Hematopoietic multipotent progenitor cell treated with erythropoietin and hydrocortisone succinate and interleukin-3 and kit ligand, for 15 days (in vitro differentiated cells): ENCODE results near the gene ERBB4.
"Not testable (repeated sequence)": the region's sequence is repeated elsewhere in the genome, so short reads cannot be mapped to it uniquely, and the experiment has no call there.

Source experiments
- DNase-seq: peaks from one replicate; pipeline ENCODE4 v3.0.0-alpha.2; 2015; ENCODE audit warnings: low spot score

Gene ERBB4

DNA sequence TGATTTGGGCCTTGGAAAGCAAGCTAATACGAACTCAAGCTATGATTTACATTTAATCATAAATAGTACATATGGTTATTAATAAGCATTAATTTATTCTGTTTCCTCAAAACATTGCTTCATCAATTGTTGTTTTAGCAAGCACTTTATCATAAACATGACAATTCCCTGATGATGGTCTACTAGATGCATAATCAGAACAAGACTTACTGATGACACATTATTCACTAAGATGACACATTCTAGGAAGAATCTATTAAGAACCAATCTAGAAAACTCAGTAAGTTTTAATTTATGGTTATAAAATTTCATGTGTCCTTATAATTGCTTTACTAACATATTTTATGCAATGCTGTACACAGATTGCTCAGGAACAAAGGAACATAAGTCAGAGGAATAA is 815.2 kb downstream of the ERBB4 start:
- DNase-seq = no peak

GRCh38 chr2:211722928-211723327 is 815.7 kb downstream of the ERBB4 start:
- DNase-seq = no peak

- DNase-seq = not testable (repeated sequence)
These were observed 816.7 kb downstream of the ERBB4 start for GRCh38 chr2:211721874-211722273.

DNA sequence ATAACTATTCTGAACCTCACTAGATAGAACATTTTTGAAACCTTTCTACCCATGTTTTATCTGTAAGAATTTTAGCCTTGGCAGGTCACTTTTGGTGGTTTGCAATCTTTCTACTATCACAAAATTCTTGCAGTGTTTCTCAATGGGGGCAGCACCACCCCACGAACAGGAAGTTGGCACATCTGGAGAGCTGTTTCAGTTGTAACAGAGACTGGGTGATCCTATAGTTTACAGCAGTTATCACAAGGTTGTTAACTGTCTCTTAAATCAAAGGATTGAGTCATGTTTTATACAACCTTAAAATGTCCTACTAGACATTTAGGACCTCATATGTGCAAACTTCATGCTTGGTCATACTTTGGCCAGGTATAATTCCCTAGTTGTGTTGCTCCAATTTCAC is 829.2 kb downstream of the ERBB4 start:
- DNase-seq = no peak

GRCh38 chr2:211692689-211693088 is 845.9 kb downstream of the ERBB4 start:
- no peak for DNase-seq

DNA sequence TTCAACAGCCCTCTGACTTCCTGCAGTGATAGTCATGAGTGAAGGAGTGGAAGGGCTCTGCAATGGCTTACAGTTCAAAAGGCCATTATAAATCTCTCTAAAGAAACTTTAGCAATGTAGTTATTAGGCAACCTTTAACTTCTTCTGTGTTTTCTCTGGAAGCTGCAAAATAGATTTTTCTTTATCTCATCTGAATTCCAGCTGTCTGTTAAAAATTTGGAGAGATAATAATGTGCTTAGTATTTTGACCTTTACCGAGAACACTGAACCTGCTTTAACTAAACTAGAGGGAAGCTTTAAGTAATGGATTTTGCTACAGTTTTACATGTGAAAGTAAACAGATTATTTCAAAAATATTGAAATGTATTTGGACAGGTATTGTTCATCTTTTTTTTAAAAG is 847.9 kb downstream of the ERBB4 start:
- no peak for DNase-seq

DNA sequence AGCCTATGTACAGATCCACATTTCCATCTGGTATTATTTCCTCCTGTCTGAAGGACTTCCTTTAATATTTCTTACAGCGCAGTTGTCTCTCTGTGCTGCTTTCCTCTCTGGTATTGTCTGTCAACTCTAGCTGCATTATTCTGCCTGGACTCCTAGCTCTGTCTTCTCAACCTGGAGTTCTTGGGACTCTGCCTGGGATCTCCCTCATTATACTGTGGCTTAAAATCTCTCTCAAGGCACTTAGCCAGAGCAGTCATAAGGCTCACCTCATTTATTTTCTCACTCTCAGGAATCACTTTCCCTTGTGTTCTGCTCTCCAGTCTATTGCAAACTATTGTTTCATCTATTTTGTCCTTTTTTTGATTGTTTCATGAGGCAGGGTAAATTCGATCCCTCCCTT is 850.4 kb downstream of the ERBB4 start:
- DNase-seq = no peak

GRCh38 chr2:211674715-211675114 is 863.9 kb downstream of the ERBB4 start:
- DNase-seq = no peak

GRCh38 chr2:211673133-211673905 is 865.3 kb downstream of the ERBB4 start:
- no peak for DNase-seq

DNA sequence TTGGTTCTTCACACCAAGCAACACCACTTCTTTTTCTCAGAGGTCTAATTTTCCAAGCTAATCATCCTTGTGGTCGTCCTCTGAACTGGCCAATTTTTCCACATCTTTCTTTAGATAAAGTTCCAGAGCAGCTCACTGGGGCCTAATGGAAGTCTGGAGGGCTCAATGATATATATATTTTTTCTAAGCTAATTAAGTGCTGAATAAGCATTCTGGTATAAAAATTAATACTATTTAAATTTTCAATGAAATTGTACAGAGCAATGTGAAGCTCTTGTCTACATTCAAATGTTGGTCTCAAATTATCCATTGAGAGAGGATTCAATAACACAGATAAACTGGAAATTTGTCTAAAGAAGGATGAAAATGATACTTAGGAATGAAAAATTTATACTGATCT is 866.6 kb downstream of the ERBB4 start:
- no peak for DNase-seq

DNA sequence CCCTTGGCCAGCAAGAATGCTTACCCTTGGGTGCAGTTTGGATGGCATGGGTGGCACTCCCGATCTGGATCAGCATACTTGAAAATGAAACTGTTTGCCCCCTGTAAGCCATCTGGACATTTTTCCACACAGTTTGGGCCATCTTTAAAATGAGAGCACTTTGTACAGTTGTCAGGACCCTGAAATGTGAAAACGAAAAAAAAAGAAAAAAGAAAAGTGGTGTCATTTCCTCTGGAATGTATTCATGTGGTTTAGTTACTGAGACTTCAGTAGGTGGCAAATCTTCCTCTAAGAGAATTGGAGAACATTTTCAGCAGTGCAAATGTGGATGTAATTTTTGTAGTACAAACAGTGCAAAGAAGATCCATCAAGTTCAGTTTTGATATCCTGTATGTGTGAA is 873.3 kb downstream of the ERBB4 start:
- no peak for DNase-seq

DNA sequence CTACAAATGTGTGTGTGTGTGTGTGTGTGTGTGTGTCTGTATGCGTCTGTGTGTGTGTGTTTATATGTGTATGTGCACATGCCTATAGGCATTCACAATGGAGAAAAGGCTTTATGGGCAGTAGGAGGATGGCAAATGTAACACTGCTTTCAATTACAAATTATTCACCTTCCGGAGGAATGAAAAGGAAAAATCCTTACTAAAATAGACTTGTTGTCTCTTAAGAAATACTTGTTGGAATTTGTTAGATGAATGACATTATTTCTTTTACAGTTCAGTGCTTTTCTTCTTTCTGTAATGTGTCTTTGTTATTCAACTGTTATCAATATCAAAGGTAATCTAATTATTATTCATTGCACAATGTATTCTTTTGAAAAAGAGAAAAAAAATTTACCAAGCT is 874.3 kb downstream of the ERBB4 start:
- no peak for DNase-seq

- no peak for DNase-seq
These were observed 884.3 kb downstream of the ERBB4 start for GRCh38 chr2:211654211-211654780.

DNA sequence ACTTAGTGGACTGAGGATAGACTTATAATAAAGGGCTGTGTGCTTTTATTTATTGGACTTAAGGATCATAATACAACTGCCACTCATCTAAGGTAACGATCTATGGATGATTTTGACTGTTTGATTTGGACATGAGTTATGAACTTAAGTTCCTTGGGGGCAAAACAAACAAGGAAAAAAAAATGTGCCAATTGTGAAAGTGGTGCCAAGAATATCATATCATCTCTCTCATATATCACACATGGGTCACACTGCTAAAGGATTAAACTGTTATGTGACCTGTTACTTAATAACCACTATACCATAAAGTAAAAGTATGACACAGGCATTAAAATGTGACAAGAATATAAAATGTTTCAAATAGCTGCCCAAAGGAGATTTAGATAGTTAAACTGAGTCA is 886.3 kb downstream of the ERBB4 start:
- DNase-seq = no peak

DNA sequence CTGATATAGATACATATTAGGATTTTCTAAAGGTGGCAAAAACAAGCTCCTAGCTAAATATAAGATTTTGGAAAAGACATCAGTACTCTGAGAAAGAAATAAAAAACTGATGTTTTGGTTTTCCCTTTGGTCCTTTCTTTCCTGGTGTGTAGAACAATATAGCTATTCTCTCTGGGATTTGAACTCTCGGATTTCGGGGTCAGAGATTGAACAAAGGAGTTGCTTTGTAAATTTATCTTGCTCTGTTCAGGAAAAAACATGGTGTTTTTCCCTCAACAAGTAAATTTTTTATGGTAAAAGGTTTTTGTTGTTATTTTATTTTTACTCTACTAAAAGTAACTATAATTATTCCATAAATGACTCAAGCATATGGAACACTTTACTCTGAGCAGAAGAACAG is 889.3 kb downstream of the ERBB4 start:
- no peak for DNase-seq

DNA sequence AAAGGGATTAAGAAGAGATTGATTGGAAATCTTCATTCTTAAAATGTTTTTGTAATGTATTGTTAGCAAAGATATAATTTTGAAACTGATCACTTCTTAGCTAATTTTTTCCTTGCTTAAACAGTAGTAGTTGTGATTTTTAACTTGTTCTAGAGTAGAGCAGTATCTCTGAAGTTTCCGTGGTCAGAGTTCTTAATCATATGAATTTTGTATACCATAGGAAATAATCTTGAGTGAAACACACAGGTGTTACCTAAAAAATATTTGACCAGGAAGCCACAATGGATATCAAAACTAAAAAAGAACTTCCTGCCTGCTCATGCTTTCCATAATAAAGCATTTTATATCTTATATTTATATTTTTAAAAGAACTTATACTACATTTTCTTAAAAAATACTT is 907.1 kb downstream of the ERBB4 start:
- DNase-seq = no peak

DNA sequence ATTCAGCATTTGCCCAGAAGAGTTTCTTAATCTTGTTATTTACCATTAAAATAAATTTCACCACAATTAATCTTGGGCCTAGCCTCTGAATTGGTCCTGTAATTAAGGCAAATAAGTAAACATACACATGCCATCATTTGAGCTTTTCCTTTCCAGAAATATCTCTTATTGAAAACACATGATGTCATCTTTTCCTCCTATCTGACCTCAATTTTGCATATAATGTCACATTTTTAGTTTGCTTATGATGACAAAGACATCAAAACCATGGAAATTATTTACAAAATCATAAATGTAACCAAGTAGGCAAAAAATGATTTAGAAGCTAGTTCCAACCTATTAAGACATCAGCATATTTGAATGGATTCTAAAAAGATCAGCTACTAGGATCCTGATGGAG is 915.5 kb downstream of the ERBB4 start:
- DNase-seq = no peak

GRCh38 chr2:211620986-211621385 is 917.6 kb downstream of the ERBB4 start:
- DNase-seq = no peak

DNA sequence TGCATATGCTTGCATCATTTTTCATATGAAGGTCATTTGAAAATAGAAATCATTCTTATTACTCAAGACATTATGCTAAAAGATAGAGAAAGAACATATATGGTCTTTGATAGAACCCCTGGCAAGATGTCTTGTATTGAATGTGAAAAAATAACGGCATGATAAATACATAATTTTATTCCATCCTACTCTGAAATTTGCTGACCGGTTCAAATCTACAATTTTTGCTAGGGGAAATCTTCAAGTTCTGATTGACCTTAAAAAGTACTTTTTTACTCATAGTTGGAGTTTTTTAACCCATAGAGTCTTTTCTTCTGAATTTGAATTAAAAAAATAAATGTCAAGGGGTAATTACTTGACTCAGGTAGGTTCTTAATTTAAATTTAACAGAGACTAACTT is 920.8 kb downstream of the ERBB4 start:
- no peak for DNase-seq

DNA sequence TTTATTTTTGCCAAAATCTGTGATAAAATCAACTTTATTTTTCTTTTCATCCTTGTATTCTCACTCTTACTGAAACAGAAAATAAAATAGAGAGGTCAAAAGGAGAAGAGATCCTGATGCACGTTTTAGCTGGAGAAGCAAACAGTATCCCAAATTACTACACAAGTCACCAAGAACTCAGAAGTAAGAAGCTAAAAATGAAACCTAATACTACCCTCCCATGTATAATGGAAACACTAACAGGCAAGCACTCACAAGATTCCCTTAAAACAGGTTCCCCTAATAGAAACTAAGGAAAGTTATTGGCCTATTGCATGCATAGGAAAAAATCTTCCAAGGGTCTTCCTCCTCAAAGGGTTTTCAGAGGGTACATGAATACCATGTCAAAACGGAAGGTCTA is 927.0 kb downstream of the ERBB4 start:
- DNase-seq = no peak

GRCh38 chr2:211611061-211611518 is 927.5 kb downstream of the ERBB4 start:
- no peak for DNase-seq

DNA sequence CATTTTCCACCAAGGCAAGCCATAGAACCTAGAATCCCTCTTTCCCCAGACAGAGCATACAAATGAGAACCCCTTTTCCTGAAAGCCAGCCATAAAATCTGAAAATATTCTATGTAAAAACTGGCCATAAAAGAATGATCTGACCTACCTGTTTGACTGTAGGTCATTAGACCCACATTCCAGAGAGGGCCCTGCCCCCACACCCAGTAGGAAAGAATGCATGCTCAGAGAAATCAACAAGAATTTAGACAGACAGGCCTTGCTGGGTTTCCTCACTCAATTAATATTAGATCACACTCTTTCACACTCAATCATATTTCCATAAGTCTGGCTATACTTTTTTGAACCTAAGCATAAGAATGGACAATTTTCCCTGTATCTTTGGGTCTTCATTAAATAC is 929.5 kb downstream of the ERBB4 start:
- DNase-seq = no peak

- DNase-seq = no peak
These were observed 939.5 kb downstream of the ERBB4 start for GRCh38 chr2:211599146-211599545.

GRCh38 chr2:211598238-211598637 is 940.4 kb downstream of the ERBB4 start:
- DNase-seq = no peak
